Natural killer cell (primary cell): ENCODE measurements around the gene DNAAF5. TPM values are rescaled to one million over a fixed set of nuclear protein-coding genes. Genes with fewer than 3 reads are reported as not detected.

Experiments
- ATAC-seq, 3 donors: fragments of 150-1000 bp in 2 of 3; fragments of 200-7000 bp in 1 of 3; cut with Tn5 transposase; 1 replicate in 1 of 3; 2 replicates in 2 of 3; pipeline ENCODE4 v1.10.0; 2021; ENCODE audit warnings: mild to moderate bottlenecking in 2 of 3, moderate library complexity in 2 of 3
- DNase-seq, 2 donors: peaks; one replicate each; pipeline versions ENCODE4 v3.0.0 to v3.0.0-alpha.2; 2013 to 2021; ENCODE audit warnings: mixed read lengths in 1 of 2
- H3K27ac ChIP-seq: one replicate; pipeline ENCODE4 v1.5.1; 2013; ENCODE audit warnings: mild to moderate bottlenecking, low read length
- H3K27me3 ChIP-seq: one replicate; pipeline ENCODE4 v1.6.1; 2013; ENCODE audit warnings: low read length; ENCODE audit not compliant: control insufficient read depth, insufficient read depth
- H3K36me3 ChIP-seq: one replicate; pipeline ENCODE4 v1.6.1; 2013; ENCODE audit warnings: low read length; ENCODE audit not compliant: control insufficient read depth, insufficient read depth
- H3K4me1 ChIP-seq: one replicate; pipeline ENCODE4 v1.6.1; 2013; ENCODE audit warnings: low read length; ENCODE audit not compliant: control insufficient read depth, insufficient read depth
- H3K4me3 ChIP-seq: one replicate; pipeline ENCODE4 v1.5.1; 2013; ENCODE audit warnings: low read length
- H3K9me3 ChIP-seq: one replicate; pipeline ENCODE4 v1.6.1; 2013; ENCODE audit warnings: low read length; ENCODE audit not compliant: control insufficient read depth, insufficient read depth
- H3K27ac Mint-ChIP-seq, 2 donors: one replicate each; pipeline ENCODE4 v1.8.0; 2022; ENCODE audit warnings: mild to moderate bottlenecking in 2 of 2, mixed read lengths in 2 of 2, moderate library complexity in 1 of 2
- H3K27me3 Mint-ChIP-seq, 2 donors: one replicate each; pipeline ENCODE4 v1.8.0; 2022; ENCODE audit warnings: low read depth in 2 of 2, mixed read lengths in 2 of 2
- H3K36me3 Mint-ChIP-seq: one replicate; pipeline ENCODE4 v1.8.0; 2022; ENCODE audit warnings: mixed read lengths
- H3K4me1 Mint-ChIP-seq, 2 donors: one replicate each; pipeline ENCODE4 v1.8.0; 2022; ENCODE audit warnings: mixed read lengths in 2 of 2
- H3K4me3 Mint-ChIP-seq: one replicate; pipeline ENCODE4 v1.8.0; 2022; ENCODE audit warnings: mild to moderate bottlenecking, moderate library complexity, mixed read lengths
- H3K9me3 Mint-ChIP-seq, 2 donors: one replicate each; pipeline ENCODE4 v1.8.0; 2022; ENCODE audit warnings: mixed read lengths in 2 of 2
- WGBS: methylation state at CpG from one replicate; pipeline ENCODE4 v1.1.7; 2013; ENCODE audit warnings: missing lambda C conversion rate; ENCODE audit not compliant: insufficient coverage; 5-methylcytosine and 5-hydroxymethylcytosine counted together
- intact Hi-C: fragments of 100-400 bp; cut with micrococcal nuclease; formaldehyde crosslinking; loops from one replicate; pipeline ENCODE4 v1.14.2; 2022
- total RNA-seq, 4 donors: library from RNA; stranded (reverse); fragments of 120-200 nt in 1 of 4; gene quantifications; one replicate each; pipeline versions ENCODE4 v1.2.3 to v1.2.4, GENCODE V29; 2013 to 2022
- TF ChIP-seq, protein P1 (sequence below): fragments of 200-600 bp; IDR thresholded peaks from one replicate; pipeline ENCODE4 v1.8.0; 2022; ENCODE audit warnings: antibody characterized with exemption

DNAAF5 gene
- total RNA-seq, 3 donors from 2014 or later (not counting 1 experiment from before 2014, with no cell fraction given), result 6.7 to 10.3 (median 10.3) TPM

DNA sequence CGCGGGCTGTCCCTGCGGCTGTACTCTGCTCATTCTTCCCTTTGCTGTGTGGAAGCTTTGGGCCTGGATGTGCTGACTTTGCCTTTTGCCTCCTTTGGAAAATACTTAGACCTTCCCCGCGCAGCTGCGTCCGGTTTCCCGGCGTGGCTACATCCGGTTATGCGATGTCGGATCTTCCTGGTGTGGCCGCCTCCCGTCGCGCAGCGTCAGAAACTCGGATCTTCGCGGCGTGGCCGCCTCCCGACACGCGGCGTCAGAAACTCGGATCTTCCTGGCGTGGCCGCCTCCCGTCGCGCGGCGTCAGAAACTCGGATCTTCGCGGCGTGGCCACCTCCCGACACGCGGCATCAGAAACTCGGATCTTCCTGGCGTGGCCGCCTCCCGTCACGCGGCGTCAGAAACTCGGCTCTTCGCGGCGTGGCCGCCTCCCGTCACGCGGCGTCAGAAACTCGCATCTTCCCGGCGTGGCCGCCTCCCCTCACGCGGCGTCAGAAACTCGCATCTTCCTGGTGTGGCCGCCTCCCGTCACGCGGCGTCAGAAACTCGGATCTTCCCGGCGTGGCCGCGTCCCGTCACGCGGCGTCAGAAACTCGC, 55.5 kb downstream of the DNAAF5 start:
- H3K27ac Mint-ChIP-seq, result no peak overlapping the region

DNA sequence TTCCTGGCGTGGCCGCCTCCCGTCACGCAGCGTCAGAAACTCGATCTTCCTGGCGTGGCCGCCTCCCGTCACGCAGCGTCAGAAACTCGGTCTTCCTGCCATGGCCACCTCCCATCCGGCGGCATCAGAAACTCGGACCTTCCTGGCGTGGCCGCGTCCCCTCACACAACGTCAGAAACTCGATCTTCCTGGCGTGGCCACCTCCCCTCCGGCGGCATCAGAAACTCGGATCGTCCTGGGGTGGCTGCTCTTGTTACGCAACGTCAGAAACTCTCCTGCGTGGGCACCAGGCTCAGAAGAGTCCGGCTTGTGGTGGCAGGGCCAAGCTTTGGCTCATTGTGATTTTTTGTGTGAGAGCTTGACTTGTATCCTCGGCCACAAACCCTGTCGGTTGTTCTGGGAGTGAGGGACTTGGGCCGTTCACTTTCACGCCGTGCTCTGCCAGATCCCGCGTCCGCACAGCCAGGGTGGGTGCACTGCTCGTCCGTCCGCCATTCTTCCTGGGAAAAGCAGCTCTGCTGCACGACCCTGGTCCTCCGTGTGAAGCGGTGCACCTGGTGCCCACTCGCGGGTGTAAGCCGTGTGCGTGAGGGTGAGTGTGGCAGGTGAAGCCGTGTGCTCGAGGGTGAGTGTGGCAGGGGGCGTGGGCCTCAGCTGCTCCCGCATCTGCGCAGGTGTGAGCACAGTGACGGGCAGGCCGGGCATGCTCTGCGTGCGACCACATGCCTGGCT, 56.4 kb downstream of the DNAAF5 start:
- peaks cover 6% of the 10 kb centered on the region for H3K36me3 ChIP-seq
- H3K9me3 ChIP-seq, result no peaks in the 10 kb centered on the region
- no peak for DNase-seq
- 97% methylated on average over 54 of the region's 56 CpGs for WGBS
- Mint-ChIP-seq H3K4me3 (no peak overlapping the region), H3K36me3 (no peaks in the 10 kb centered on the region), H3K4me1 (no peaks in the 10 kb centered on the region), H3K27me3 (no peaks in the 10 kb centered on the region), H3K9me3 (no peaks in the 10 kb centered on the region), H3K27ac (no peak overlapping the region)
- TF ChIP-seq, protein P1, sequence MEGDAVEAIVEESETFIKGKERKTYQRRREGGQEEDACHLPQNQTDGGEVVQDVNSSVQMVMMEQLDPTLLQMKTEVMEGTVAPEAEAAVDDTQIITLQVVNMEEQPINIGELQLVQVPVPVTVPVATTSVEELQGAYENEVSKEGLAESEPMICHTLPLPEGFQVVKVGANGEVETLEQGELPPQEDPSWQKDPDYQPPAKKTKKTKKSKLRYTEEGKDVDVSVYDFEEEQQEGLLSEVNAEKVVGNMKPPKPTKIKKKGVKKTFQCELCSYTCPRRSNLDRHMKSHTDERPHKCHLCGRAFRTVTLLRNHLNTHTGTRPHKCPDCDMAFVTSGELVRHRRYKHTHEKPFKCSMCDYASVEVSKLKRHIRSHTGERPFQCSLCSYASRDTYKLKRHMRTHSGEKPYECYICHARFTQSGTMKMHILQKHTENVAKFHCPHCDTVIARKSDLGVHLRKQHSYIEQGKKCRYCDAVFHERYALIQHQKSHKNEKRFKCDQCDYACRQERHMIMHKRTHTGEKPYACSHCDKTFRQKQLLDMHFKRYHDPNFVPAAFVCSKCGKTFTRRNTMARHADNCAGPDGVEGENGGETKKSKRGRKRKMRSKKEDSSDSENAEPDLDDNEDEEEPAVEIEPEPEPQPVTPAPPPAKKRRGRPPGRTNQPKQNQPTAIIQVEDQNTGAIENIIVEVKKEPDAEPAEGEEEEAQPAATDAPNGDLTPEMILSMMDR, result no peak
- H3K4me1 ChIP-seq, result no peaks in the 10 kb centered on the region
- intact Hi-C loops, result no loop called here
- ATAC-seq, result no peak
- H3K27me3 ChIP-seq, result no peaks in the 10 kb centered on the region
- H3K27ac ChIP-seq, result no peak overlapping the region
- no peak overlapping the region for H3K4me3 ChIP-seq

More for the DNA sequence above, 55.5 kb downstream of the DNAAF5 start:
- no peaks in the 10 kb centered on the region for H3K4me1 ChIP-seq
- no peaks in the 10 kb centered on the region for H3K36me3 Mint-ChIP-seq
- no peaks in the 10 kb centered on the region for H3K27me3 Mint-ChIP-seq
- ATAC-seq (no peak), DNase-seq (no peak)
- TF ChIP-seq, protein P1, result no peak
- intact Hi-C loops, result no loop called here
- H3K9me3 ChIP-seq, result no peaks in the 10 kb centered on the region
- H3K27ac ChIP-seq, result no peak overlapping the region
- H3K4me3 Mint-ChIP-seq, result no peak overlapping the region
- no peaks in the 10 kb centered on the region for H3K27me3 ChIP-seq
- peaks cover 6% of the 10 kb centered on the region for H3K36me3 ChIP-seq
- H3K4me3 ChIP-seq, result no peak overlapping the region
- 97% methylated on average over 80 of the region's 80 CpGs for WGBS
- no peaks in the 10 kb centered on the region for H3K4me1 Mint-ChIP-seq
- H3K9me3 Mint-ChIP-seq, result no peaks in the 10 kb centered on the region

DNA sequence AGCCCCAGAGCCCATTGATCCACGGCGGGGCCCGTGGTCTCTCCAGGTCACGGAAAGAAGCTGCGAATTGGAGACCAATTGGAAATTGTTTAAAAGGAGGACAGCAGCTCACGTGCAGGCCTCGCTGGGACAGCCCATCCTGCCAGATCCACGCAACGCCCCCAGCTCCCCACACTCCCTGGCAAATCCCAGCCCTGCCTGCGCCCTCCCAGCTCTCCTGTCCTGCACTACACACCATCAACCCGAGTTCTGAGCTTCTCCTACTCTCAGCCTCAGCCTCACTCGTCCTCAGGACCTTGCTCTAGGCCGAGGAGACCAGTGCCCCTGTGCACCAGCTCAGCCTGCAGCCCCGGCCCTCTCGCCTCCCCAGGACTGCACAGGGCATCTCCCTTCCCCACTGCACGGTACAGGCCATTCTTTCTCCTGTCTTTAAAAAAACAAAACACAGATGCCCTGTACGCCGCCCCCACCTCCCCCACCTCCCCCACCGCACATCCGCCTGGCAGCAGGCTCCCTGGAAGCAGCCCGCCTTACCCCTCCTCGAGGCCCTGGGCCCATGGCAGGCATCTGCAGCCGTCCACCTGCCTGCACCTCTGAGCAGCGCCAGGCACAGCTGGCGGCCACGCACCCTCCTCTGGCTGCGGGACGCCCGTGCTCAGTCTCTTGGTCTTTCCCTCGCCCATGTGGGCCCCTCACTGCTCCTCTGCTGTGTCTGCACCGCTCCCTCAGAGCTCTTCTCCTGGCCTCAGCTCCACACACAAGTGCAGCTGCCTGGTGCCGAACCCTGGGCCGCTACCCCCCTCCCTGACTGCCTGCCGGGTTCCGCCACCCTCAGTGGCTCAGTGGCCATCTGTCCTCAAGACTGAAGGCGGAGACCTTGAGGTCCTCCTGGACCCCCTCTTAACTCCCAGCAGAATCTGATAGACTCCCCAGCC, 57.3 kb downstream of the DNAAF5 start:
- ATAC-seq, result no peak

More for the DNA sequence above, 57.3 kb downstream of the DNAAF5 start:
- Mint-ChIP-seq H3K4me3 (no peak overlapping the region), H3K36me3 (no peaks in the 10 kb centered on the region), H3K4me1 (no peaks in the 10 kb centered on the region), H3K9me3 (no peaks in the 10 kb centered on the region), H3K27me3 (no peaks in the 10 kb centered on the region), H3K27ac (no peak overlapping the region)
- WGBS, result 94% methylated on average over 36 of the region's 36 CpGs
- H3K4me1 ChIP-seq, result no peaks in the 10 kb centered on the region
- H3K4me3 ChIP-seq, result no peak overlapping the region
- intact Hi-C loops, result no loop called here
- no peak overlapping the region for H3K27ac ChIP-seq
- no peaks in the 10 kb centered on the region for H3K9me3 ChIP-seq
- no peak for DNase-seq
- peaks cover 6% of the 10 kb centered on the region for H3K36me3 ChIP-seq
- TF ChIP-seq, protein P1, result no peak
- H3K27me3 ChIP-seq, result no peaks in the 10 kb centered on the region
